Astrocyte (in vitro differentiated cells and primary cell): Measurements from ENCODE around the gene GREM1. TPM values are rescaled to one million over a fixed set of nuclear protein-coding genes. Genes with fewer than 3 reads are reported as not detected.

Experiments
- DNase-seq: peaks from one replicate; pipeline ENCODE4 v3.0.0-alpha.2; 2010; ENCODE audit warnings: low read depth
- FAIRE-seq: peaks from 2 replicates; lab custom pipeline; 2011; peaks lifted over from hg19 to GRCh38; lab: Jason Lieb, UNC
- H2AFZ ChIP-seq: 2 replicates; pipeline ENCODE4 v1.6.0; 2012; ENCODE audit warnings: low read depth, low read length, inconsistent platforms
- H3K27ac ChIP-seq: 2 replicates; pipeline ENCODE4 v1.5.1; 2011; ENCODE audit warnings: low read depth, low read length, inconsistent platforms
- H3K27me3 ChIP-seq: 2 replicates; pipeline ENCODE4 v1.6.0; 2011; ENCODE audit warnings: low read length, inconsistent platforms; ENCODE audit not compliant: insufficient read depth
- H3K36me3 ChIP-seq: 2 replicates; pipeline ENCODE4 v1.5.1; 2011; ENCODE audit warnings: low read length, inconsistent platforms; ENCODE audit not compliant: insufficient read depth
- H3K4me1 ChIP-seq: 2 replicates; pipeline ENCODE4 v1.5.1; 2011; ENCODE audit warnings: low read length, inconsistent platforms; ENCODE audit not compliant: insufficient read depth
- H3K4me2 ChIP-seq: 2 replicates; pipeline ENCODE4 v1.6.0; 2012; ENCODE audit warnings: low read length, inconsistent platforms
- H3K4me3 ChIP-seq: 2 replicates; pipeline ENCODE4 v1.5.1; 2011; ENCODE audit warnings: low read depth, mild to moderate bottlenecking, low read length, inconsistent platforms; ENCODE audit not compliant: insufficient read depth
- H3K79me2 ChIP-seq: 2 replicates; pipeline ENCODE4 v1.6.0; 2012; ENCODE audit warnings: mild to moderate bottlenecking, low read length, inconsistent platforms; ENCODE audit not compliant: insufficient read depth
- H3K9ac ChIP-seq: 2 replicates; pipeline ENCODE4 v1.6.0; 2012; ENCODE audit warnings: mild to moderate bottlenecking, low read length, inconsistent platforms
- H3K9me3 ChIP-seq: 2 replicates; pipeline ENCODE4 v1.5.1; 2012; ENCODE audit warnings: low read depth, mild to moderate bottlenecking, low read length, inconsistent platforms; ENCODE audit not compliant: insufficient read depth
- H4K20me1 ChIP-seq: 2 replicates; pipeline ENCODE4 v1.6.0; 2012; ENCODE audit warnings: low read length, inconsistent platforms; ENCODE audit not compliant: insufficient read depth
- H3K27ac Mint-ChIP-seq: one replicate; pipeline ENCODE4 v1.8.0; 2021; ENCODE audit warnings: mild to moderate bottlenecking, mixed read lengths; ENCODE audit not compliant: unreplicated experiment
- H3K27me3 Mint-ChIP-seq: one replicate; pipeline ENCODE4 v1.8.0; 2021; ENCODE audit warnings: low read depth, mixed read lengths; ENCODE audit not compliant: unreplicated experiment
- H3K36me3 Mint-ChIP-seq: one replicate; pipeline ENCODE4 v1.8.0; 2021; ENCODE audit warnings: low read depth, mixed read lengths; ENCODE audit not compliant: unreplicated experiment
- H3K4me1 Mint-ChIP-seq: one replicate; pipeline ENCODE4 v1.8.0; 2021; ENCODE audit warnings: low read depth, mixed read lengths; ENCODE audit not compliant: unreplicated experiment
- H3K4me3 Mint-ChIP-seq: one replicate; pipeline ENCODE4 v1.8.0; 2021; ENCODE audit warnings: mild to moderate bottlenecking, moderate library complexity, mixed read lengths; ENCODE audit not compliant: unreplicated experiment
- H3K9me3 Mint-ChIP-seq: one replicate; pipeline ENCODE4 v1.8.0; 2021; ENCODE audit warnings: mild to moderate bottlenecking, mixed read lengths; ENCODE audit not compliant: unreplicated experiment
- CTCF ChIP-seq: IDR thresholded peaks from 2 replicates; pipeline ENCODE4 v1.5.1; 2011; ENCODE audit warnings: low read depth, mild to moderate bottlenecking, inconsistent platforms, low read length, moderate library complexity; ENCODE audit not compliant: insufficient read depth
- EZH2 ChIP-seq: IDR thresholded peaks from 2 replicates; pipeline ENCODE4 v1.6.1; 2012; ENCODE audit warnings: mild to moderate bottlenecking, low read length, inconsistent platforms; ENCODE audit not compliant: insufficient read depth
- total RNA-seq: library from RNA; stranded (reverse); gene quantifications from 2 replicates; pipeline ENCODE4 v1.2.1, GENCODE V29; 2021

GREM1 gene
- total RNA-seq, 1 donor from 2014 or later, result 112 TPM

DNA sequence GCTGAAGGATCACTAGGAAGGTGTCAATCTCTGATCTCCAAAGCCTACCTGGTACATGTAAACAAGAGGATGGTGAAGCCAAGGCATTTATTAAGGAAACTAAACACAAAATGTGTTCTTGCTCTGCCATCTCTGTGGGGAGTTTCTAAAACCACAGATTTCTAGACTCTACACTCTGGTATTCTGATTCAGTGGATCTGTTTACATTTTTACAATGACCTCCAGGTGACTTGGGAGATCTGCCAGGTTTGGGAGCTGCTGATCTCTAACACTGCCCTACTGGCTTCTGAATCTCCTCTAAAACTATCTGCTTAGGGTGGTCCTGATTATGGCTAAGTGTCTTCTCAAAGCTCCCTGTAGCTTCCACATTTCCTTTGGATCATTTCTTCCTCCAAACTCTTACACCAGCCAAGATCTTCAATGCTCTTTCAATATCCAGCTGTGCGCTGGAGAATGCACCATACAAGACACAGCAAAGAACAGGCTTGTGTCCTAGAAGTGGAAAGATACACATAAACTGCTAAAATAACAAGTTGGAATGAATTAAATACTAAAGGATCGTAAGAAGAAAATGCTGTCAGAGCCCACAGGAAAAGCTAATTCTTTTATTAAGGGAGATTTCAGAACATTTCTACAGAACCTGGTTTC, 72.7 kb downstream of the GREM1 start:
- H3K4me3 Mint-ChIP-seq, result no peak overlapping the region
- TF ChIP-seq EZH2 (no peak), CTCF (no peak)
- Histone ChIP-seq H3K4me3 (no peak overlapping the region), H3K9me3 (no peaks in the 10 kb centered on the region), H3K79me2 (no peaks in the 10 kb centered on the region), H4K20me1 (no peaks in the 10 kb centered on the region), H3K27me3 (no peaks in the 10 kb centered on the region), H3K27ac (no peak overlapping the region), H2AFZ (no peak overlapping the region), H3K9ac (no peak overlapping the region), H3K4me1 (peaks cover 13% of the 10 kb centered on the region), H3K4me2 (peak overlapping the region; percentile 36), H3K36me3 (no peaks in the 10 kb centered on the region)
- peak; percentile 32 for DNase-seq
- H3K36me3 Mint-ChIP-seq, result peaks cover 3% of the 10 kb centered on the region
- H3K27me3 Mint-ChIP-seq, result no peaks in the 10 kb centered on the region
- H3K27ac Mint-ChIP-seq, result no peak overlapping the region
- no peaks in the 10 kb centered on the region for H3K9me3 Mint-ChIP-seq
- peak; percentile 84 for FAIRE-seq
- H3K4me1 Mint-ChIP-seq, result peaks cover 25% of the 10 kb centered on the region

GRCh38 chr15:32792436-32792835, 74.6 kb downstream of the GREM1 start:
- Histone ChIP-seq H3K4me3 (no peak overlapping the region), H3K27ac (no peak overlapping the region), H3K27me3 (no peaks in the 10 kb centered on the region), H3K79me2 (no peaks in the 10 kb centered on the region), H3K9me3 (no peaks in the 10 kb centered on the region), H3K36me3 (no peaks in the 10 kb centered on the region), H3K4me1 (peaks cover 13% of the 10 kb centered on the region), H4K20me1 (no peaks in the 10 kb centered on the region), H3K9ac (no peak overlapping the region), H2AFZ (no peak overlapping the region), H3K4me2 (no peak overlapping the region)
- FAIRE-seq, result no peak
- H3K36me3 Mint-ChIP-seq, result no peaks in the 10 kb centered on the region
- H3K27ac Mint-ChIP-seq, result no peak overlapping the region
- peaks cover 15% of the 10 kb centered on the region for H3K4me1 Mint-ChIP-seq
- no peak overlapping the region for H3K4me3 Mint-ChIP-seq
- H3K27me3 Mint-ChIP-seq, result no peaks in the 10 kb centered on the region
- DNase-seq, result no peak
- H3K9me3 Mint-ChIP-seq, result no peaks in the 10 kb centered on the region
- TF ChIP-seq EZH2 (no peak), CTCF (no peak)

Other genes starting within 250 kb of the GREM1 start
- 3.0 and 5.0 TPM in 2 replicates for gene GOLGA8N, start 124.5 kb upstream of the GREM1 start, total RNA-seq
- 9.3 and 15.5 TPM in 2 replicates for gene ARHGAP11A, start 102.5 kb upstream of the GREM1 start, total RNA-seq
- 12.1 and 14.7 TPM in 2 replicates for gene SCG5, start 76.3 kb upstream of the GREM1 start, total RNA-seq